Hippocampal formation (tissue), 2 donors: ENCODE data around the gene KRT15.
"Not testable (repeated sequence)": the region's sequence is repeated elsewhere in the genome, so short reads cannot be mapped to it uniquely, and the experiment has no call there.

ENCODE experiments used
- DNase-seq, 2 donors: peaks; one replicate each; lab custom pipeline; 2025; lab: John Stamatoyannopoulos, UW

KRT15 gene

GRCh38 chr17:41544491-41544892 is 25.8 kb upstream of the KRT15 start:
- no peak for DNase-seq

- not testable (repeated sequence) for DNase-seq
Observed at GRCh38 chr17:41542786-41543185, 24.1 kb upstream of the KRT15 start.

GRCh38 chr17:41542357-41542756 is 23.7 kb upstream of the KRT15 start:
- DNase-seq = no peak

GRCh38 chr17:41540921-41541625 is 22.4 kb upstream of the KRT15 start:
- no peak for DNase-seq

- DNase-seq = no peak
Observed at GRCh38 chr17:41539979-41540701, 21.4 kb upstream of the KRT15 start.

- DNase-seq = no peak
Observed at GRCh38 chr17:41539071-41539492, 20.4 kb upstream of the KRT15 start.

GRCh38 chr17:41538565-41538991 is 19.9 kb upstream of the KRT15 start:
- DNase-seq = no peak

GRCh38 chr17:41537990-41538389 is 19.3 kb upstream of the KRT15 start:
- DNase-seq = no peak

- no peak for DNase-seq
Observed at GRCh38 chr17:41537614-41537954, 18.9 kb upstream of the KRT15 start.

GRCh38 chr17:41536741-41537613 is 18.3 kb upstream of the KRT15 start:
- no peak for DNase-seq

GRCh38 chr17:41535764-41536481 is 17.2 kb upstream of the KRT15 start:
- no peak for DNase-seq

- DNase-seq = no peak
Observed at GRCh38 chr17:41534899-41535546, 16.3 kb upstream of the KRT15 start.

GRCh38 chr17:41533613-41534012 is 14.9 kb upstream of the KRT15 start:
- no peak for DNase-seq

GRCh38 chr17:41532947-41533570 is 14.4 kb upstream of the KRT15 start:
- no peak for DNase-seq

- DNase-seq = no peak
Observed at GRCh38 chr17:41531993-41532392, 13.3 kb upstream of the KRT15 start.

GRCh38 chr17:41530062-41531048 is 11.7 kb upstream of the KRT15 start:
- no peak for DNase-seq

GRCh38 chr17:41529491-41529915 is 10.8 kb upstream of the KRT15 start:
- DNase-seq = no peak

GRCh38 chr17:41528959-41529353 is 10.3 kb upstream of the KRT15 start:
- DNase-seq = no peak
